PC-3 (cell line): ENCODE data around the gene FAM184A. TPM values are rescaled to one million over a fixed set of nuclear protein-coding genes. Genes with fewer than 3 reads are reported as not detected.

Experiments
- ATAC-seq: fragments of 200-7000 bp; cut with Tn5 transposase; 2 replicates; pipeline ENCODE4 v1.9.1; 2020; ENCODE audit warnings: mild to moderate bottlenecking, moderate library complexity
- BruUV-seq: library from RNA; stranded (reverse); fragments of 400-500 nt; replicated peaks from 2 replicates; lab custom pipeline; 2021; lab: Mats Ljungman, UMichigan
- CTCF ChIA-PET: fragments of 300-600 bp; sonication (Branson Sonifier 250); formaldehyde crosslinking; loops from one replicate; lab custom pipeline; 2022; ENCODE audit warnings: antibody characterized with exemption; lab: Charles Lee
- POLR2A ChIA-PET: fragments of 300-600 bp; sonication (Branson Sonifier 250); formaldehyde crosslinking; loops from one replicate; lab custom pipeline; 2022; ENCODE audit warnings: antibody characterized with exemption; ENCODE audit not compliant: unreplicated experiment; lab: Charles Lee
- DNase-seq: peaks from one replicate; pipeline ENCODE4 v3.0.0-alpha.2; 2015
- H2AFZ ChIP-seq: fragments of 300-600 bp; sonication (generic); 2 replicates; pipeline ENCODE4 v1.6.0; 2016; ENCODE audit warnings: antibody characterized with exemption, low read length
- H3F3A ChIP-seq: fragments of 300-600 bp; sonication (generic); one replicate; pipeline ENCODE4 v1.6.0; 2017; ENCODE audit warnings: antibody characterized with exemption, low read length, control low read depth, mild to moderate bottlenecking; ENCODE audit not compliant: unreplicated experiment
- H3K27ac ChIP-seq: fragments of 300-600 bp; sonication (generic); 2 replicates; pipeline ENCODE4 v1.5.1; 2016; ENCODE audit warnings: mild to moderate bottlenecking, low read length
- H3K27me3 ChIP-seq: fragments of 300-600 bp; sonication (generic); 2 replicates; pipeline ENCODE4 v1.6.1; 2016; ENCODE audit warnings: low read length, mixed read lengths
- H3K36me3 ChIP-seq: fragments of 300-600 bp; sonication (generic); 2 replicates; pipeline ENCODE4 v1.6.1; 2016; ENCODE audit warnings: low read depth, mixed run types, low read length, mixed read lengths
- H3K4me1 ChIP-seq: fragments of 300-600 bp; sonication (generic); 2 replicates; pipeline ENCODE4 v1.5.1; 2016; ENCODE audit warnings: low read length; ENCODE audit not compliant: insufficient read depth
- H3K4me2 ChIP-seq: fragments of 300-600 bp; sonication (generic); 2 replicates; pipeline ENCODE4 v1.6.0; 2016; ENCODE audit warnings: low read length
- H3K4me3 ChIP-seq: fragments of 300-600 bp; sonication (generic); 2 replicates; pipeline ENCODE4 v1.5.1; 2016; ENCODE audit warnings: mild to moderate bottlenecking, low read length, mixed read lengths
- H3K79me2 ChIP-seq: fragments of 300-600 bp; sonication (generic); 2 replicates; pipeline ENCODE4 v1.6.1; 2017; ENCODE audit warnings: low read length, mixed read lengths
- H3K9ac ChIP-seq: fragments of 300-600 bp; sonication (generic); 2 replicates; pipeline ENCODE4 v1.6.0; 2016; ENCODE audit warnings: mild to moderate bottlenecking, low read length
- H3K9me2 ChIP-seq: fragments of 300-600 bp; sonication (generic); replicated peaks from 2 replicates; pipeline ENCODE4 v1.6.1; 2016; ENCODE audit warnings: mixed run types, low read length, mixed read lengths
- H3K9me3 ChIP-seq: fragments of 300-600 bp; sonication (generic); 2 replicates; pipeline ENCODE4 v1.6.1; 2016; ENCODE audit warnings: low read length, mixed read lengths
- H4K20me1 ChIP-seq: fragments of 300-600 bp; sonication (generic); 2 replicates; pipeline ENCODE4 v1.6.1; 2016; ENCODE audit warnings: low read length, mixed read lengths
- EZH2 ChIP-seq: fragments of 300-600 bp; sonication (generic); IDR thresholded peaks from one replicate; pipeline ENCODE4 v1.6.1; 2017; ENCODE audit warnings: antibody characterized with exemption, mild to moderate bottlenecking, low read length; ENCODE audit not compliant: unreplicated experiment
- EZH2phosphoT487 ChIP-seq: fragments of 300-600 bp; sonication (generic); IDR thresholded peaks from 2 replicates; pipeline ENCODE4 v1.6.1; 2018; ENCODE audit warnings: mild to moderate bottlenecking, antibody characterized with exemption, low read length, borderline replicate concordance
- intact Hi-C: fragments of 100-400 bp; cut with micrococcal nuclease; formaldehyde crosslinking; loops from 2 replicates; pipeline ENCODE4 v1.9.0; 2023
- total RNA-seq: library from RNA; depleted of rRNA; stranded (reverse); fragments of >200 nt; gene quantifications from 2 replicates; pipeline ENCODE4 v1.2.3, GENCODE V29; 2014
- TF ChIP-seq, protein P1 (sequence below): fragments of 300-600 bp; sonication (generic); conservative IDR thresholded peaks from 2 replicates; pipeline ENCODE4 v1.5.1; 2017; ENCODE audit warnings: antibody characterized with exemption, low read depth, mild to moderate bottlenecking, low read length

Gene FAM184A
- total RNA-seq, 1 experiment from 2014 or later = 4.4 TPM

- DNase-seq (peak; percentile 82), ATAC-seq (peak; percentile 86)
- peaks cover 36% of the 10 kb centered on the region for H3K79me2 ChIP-seq
- H3K36me3 ChIP-seq = no peaks in the 10 kb centered on the region; the same call in none of the 2 replicates
- H3F3A ChIP-seq = no peaks in the 10 kb centered on the region
- ChIA-PET POLR2A (interaction anchor here (0.6 kb wide), 1 partner anchor 59 kb away, joined by 10 read pairs; no protein-coding TSS in a partner anchor), CTCF (no interaction called here)
- peak within 1 kb of the TSS; percentile 53 for H3K27ac ChIP-seq
- BruUV-seq = no TSS peak
- no peaks in the 10 kb centered on the region for H4K20me1 ChIP-seq
- no peaks in the 10 kb centered on the region for H3K9me3 ChIP-seq
- H3K9me2 ChIP-seq = no peaks in the 10 kb centered on the region
- peak within 1 kb of the TSS; percentile 92 for H3K4me2 ChIP-seq
- H3K4me3 ChIP-seq = peak within 1 kb of the TSS; percentile 86
- H2AFZ ChIP-seq = peak within 1 kb of the TSS; percentile 97
- peaks cover 32% of the 10 kb centered on the region for H3K4me1 ChIP-seq
- no peak for TF ChIP-seq EZH2phosphoT487
- TF ChIP-seq EZH2 = no peak
- intact Hi-C loops = no loop called here
- H3K9ac ChIP-seq = peak within 1 kb of the TSS; percentile 90
- no peaks in the 10 kb centered on the region for H3K27me3 ChIP-seq
Observed at GRCh38 chr6:118934461-118935330, 143.8 kb downstream of the FAM184A start, which contains the start of gene MCM9. TSS of gene MCM9 (minus strand) at chr6:118935159. CDS start at chr6:118931723, 3,436 bp downstream.

GRCh38 chr6:118933855-118934460, 144.5 kb downstream of the FAM184A start:
- TSS peak; percentile 39 for BruUV-seq
- peak overlapping the region; percentile 92 for H3K4me2 ChIP-seq
- H3K27ac ChIP-seq = no peak overlapping the region
- ChIA-PET CTCF (no interaction called here), POLR2A (interaction anchor here (0.6 kb wide), 1 partner anchor 58 kb away, joined by 10 read pairs; no protein-coding TSS in a partner anchor)
- H3K9me2 ChIP-seq = no peaks in the 10 kb centered on the region
- H3K4me3 ChIP-seq = peak overlapping the region; percentile 86
- ATAC-seq (no peak), DNase-seq (no peak)
- no peaks in the 10 kb centered on the region for H4K20me1 ChIP-seq
- peaks cover 36% of the 10 kb centered on the region for H3K79me2 ChIP-seq
- H3K9me3 ChIP-seq = no peaks in the 10 kb centered on the region
- peak overlapping the region; percentile 30; the same call in 1 of the 2 replicates for H2AFZ ChIP-seq
- no peaks in the 10 kb centered on the region for H3K27me3 ChIP-seq
- H3K36me3 ChIP-seq = no peaks in the 10 kb centered on the region; the same call in none of the 2 replicates
- H3F3A ChIP-seq = no peaks in the 10 kb centered on the region
- peaks cover 32% of the 10 kb centered on the region for H3K4me1 ChIP-seq
- intact Hi-C loops = no loop called here
- H3K9ac ChIP-seq = no peak overlapping the region
- TF ChIP-seq EZH2 (no peak), EZH2phosphoT487 (no peak)
- TF ChIP-seq, protein P1, sequence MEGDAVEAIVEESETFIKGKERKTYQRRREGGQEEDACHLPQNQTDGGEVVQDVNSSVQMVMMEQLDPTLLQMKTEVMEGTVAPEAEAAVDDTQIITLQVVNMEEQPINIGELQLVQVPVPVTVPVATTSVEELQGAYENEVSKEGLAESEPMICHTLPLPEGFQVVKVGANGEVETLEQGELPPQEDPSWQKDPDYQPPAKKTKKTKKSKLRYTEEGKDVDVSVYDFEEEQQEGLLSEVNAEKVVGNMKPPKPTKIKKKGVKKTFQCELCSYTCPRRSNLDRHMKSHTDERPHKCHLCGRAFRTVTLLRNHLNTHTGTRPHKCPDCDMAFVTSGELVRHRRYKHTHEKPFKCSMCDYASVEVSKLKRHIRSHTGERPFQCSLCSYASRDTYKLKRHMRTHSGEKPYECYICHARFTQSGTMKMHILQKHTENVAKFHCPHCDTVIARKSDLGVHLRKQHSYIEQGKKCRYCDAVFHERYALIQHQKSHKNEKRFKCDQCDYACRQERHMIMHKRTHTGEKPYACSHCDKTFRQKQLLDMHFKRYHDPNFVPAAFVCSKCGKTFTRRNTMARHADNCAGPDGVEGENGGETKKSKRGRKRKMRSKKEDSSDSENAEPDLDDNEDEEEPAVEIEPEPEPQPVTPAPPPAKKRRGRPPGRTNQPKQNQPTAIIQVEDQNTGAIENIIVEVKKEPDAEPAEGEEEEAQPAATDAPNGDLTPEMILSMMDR = no peak

DNA sequence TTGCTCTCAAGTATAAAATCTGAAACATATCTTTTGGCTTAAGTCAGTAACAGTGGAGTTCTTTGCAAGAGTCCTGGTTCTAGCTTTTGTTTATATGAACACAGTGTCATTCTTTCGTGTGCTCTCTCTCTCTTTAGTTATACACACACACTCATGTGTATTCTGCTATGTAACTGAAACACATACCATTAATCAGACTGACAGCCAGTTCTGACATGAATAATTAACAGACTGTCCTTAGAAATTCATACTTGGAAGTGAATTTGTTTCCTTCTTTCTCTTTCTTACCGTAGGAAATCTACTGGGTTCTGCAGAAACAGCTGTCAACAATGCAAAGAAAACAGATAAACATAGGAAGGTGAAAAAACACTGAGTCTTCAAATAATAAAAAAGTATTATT, 146.0 kb downstream of the FAM184A start:
- ChIA-PET CTCF (no interaction called here), POLR2A (no interaction called here)
- no peaks in the 10 kb centered on the region for H3K9me2 ChIP-seq
- TF ChIP-seq, protein P1 = no peak
- TF ChIP-seq EZH2phosphoT487 (no peak), EZH2 (no peak)
- no peak overlapping the region for H3K4me3 ChIP-seq
- no peaks in the 10 kb centered on the region for H3K9me3 ChIP-seq
- no peak for ATAC-seq
- no peaks in the 10 kb centered on the region for H3K27me3 ChIP-seq
- no peak overlapping the region for H3K4me2 ChIP-seq
- H3F3A ChIP-seq = no peaks in the 10 kb centered on the region
- no peak overlapping the region for H2AFZ ChIP-seq
- H3K36me3 ChIP-seq = no peaks in the 10 kb centered on the region; the same call in none of the 2 replicates
- H4K20me1 ChIP-seq = no peaks in the 10 kb centered on the region
- no peak overlapping the region for H3K27ac ChIP-seq
- H3K9ac ChIP-seq = no peak overlapping the region
- intact Hi-C loops = no loop called here
- no TSS peak for BruUV-seq
- DNase-seq = no peak
- H3K79me2 ChIP-seq = peaks cover 36% of the 10 kb centered on the region
- peaks cover 32% of the 10 kb centered on the region for H3K4me1 ChIP-seq
